ENCODE measurements around the gene HRCT1.

- no peak for TF ChIP-seq CTCF (conservative IDR thresholded peaks at IDR 0.05)
- TF ChIP-seq EZH2 (IDR thresholded peaks at IDR 0.05; ENCODE audit: low read depth), result no peak
These were observed 14.1 kb downstream of the HRCT1 start for GRCh38 chr9:35920051-35920620.

Data from PC-9 (cell line).